HG02678 (cell line): Measurements from ENCODE around the gene AMBP.

Experiments
- ATAC-seq: cut with Tn5 transposase; IDR thresholded peaks from one replicate; pipeline ENCODE4 v1.9.1; 2021; ENCODE audit warnings: mild to moderate bottlenecking, moderate library complexity; ENCODE audit not compliant: unreplicated experiment

AMBP gene

DNA sequence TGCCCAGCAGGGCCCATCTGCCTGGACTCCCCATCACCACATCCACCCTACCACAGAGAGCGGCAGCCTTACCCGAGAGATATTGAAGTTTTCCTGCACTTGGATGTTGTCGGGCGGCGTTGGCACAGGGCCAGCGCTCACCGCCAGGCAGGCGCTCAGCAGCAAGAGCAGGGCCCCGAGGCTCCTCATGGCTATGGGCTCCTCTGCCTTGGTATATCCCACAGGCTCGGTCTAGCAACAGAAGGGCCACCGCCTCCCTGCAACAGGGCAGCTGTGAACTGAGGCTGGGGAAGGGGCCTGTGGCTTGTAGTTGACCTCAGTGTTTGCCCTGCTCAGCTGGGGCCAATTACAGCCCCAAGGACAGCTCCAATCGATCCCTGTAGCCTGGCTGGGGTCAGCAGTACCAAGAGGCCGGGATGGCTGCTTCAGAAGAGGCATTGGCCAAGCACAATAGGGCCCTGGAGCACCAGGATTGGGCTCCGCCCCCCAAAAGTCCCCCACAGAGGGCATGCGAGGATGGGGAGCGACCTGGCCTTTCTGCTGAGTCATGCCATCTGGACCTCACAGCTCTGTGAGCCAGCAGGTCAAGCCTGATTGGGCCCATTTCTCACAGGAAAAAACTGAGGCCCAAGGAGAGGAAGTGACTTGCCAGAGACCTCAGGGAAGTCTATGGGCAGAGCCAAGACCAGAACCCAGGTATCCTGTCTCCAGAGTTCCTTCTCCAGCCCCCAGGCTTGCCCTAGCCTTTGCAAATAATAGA lies at the start of gene AMBP:
Gene AMBP, minus strand, starts transcription at position 280 of the 760 bp plus-strand sequence. Its CDS starts 91 bp downstream, at position 189.
- no peak for ATAC-seq

DNA sequence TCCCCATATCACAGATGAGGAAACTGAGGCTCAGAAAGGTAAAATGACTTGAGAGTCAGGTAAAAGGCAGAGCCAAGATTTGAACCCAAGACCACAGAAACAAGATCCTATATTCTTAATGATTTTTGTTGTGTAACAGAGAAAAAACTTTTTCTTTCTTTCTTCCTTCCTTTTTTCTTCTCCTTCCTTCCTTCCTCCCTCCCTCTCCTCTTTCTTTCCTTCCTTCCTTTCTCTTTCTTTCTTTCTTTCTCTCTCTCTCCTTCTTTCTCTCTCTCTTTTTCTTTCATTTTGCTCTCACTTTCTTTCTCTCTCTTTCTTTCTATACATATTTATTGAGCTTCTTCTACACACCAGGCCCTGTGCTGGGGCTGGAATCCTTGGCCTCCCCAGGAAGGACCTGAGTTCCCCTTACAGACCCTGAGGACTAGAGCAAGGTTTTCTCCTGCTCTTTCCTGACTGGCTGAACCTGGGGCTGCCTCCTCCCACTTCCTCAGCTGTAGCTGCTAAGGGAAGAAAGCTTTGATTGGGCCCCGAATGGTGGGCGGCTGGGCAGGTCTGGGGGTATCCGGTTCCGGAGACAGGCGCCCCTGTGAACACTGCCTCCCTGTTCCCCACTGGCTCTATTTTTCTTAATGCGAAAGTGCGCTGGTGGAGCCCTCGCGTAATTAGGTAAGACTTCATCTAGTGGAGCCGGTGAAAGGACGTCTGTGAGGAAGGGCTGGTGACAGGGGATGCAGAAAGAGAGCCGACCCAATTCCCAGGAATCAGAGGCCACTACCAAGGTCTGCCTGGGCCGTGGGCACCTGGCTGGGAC lies 48.4 kb upstream of the AMBP start:
- ATAC-seq: no peak

DNA sequence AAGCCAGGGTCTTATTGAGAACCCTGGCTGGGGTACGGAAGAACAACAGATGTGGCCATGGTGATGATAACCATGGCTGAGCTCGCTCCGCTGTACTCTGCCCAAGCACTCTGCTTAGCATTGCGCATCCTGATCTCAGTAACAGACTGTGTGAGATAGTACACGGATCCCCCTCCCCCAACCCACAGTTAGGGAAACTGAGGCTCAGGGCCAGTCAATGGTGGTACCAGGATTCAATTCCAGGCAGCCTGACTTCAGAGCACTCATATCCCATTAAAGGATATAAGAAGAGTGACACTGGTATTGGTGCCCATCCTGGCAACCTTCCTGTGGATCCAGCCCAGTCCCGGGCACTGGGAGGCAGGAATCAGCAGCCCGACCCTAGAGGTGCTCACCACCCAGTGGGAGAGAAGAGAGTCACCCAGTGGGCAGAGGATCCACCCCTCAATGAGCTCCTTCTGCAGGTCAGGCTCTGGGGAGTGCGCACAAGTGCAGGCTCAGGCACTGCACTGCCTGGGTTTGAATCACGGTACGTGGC lies 47.4 kb upstream of the AMBP start:
- no peak for ATAC-seq

DNA sequence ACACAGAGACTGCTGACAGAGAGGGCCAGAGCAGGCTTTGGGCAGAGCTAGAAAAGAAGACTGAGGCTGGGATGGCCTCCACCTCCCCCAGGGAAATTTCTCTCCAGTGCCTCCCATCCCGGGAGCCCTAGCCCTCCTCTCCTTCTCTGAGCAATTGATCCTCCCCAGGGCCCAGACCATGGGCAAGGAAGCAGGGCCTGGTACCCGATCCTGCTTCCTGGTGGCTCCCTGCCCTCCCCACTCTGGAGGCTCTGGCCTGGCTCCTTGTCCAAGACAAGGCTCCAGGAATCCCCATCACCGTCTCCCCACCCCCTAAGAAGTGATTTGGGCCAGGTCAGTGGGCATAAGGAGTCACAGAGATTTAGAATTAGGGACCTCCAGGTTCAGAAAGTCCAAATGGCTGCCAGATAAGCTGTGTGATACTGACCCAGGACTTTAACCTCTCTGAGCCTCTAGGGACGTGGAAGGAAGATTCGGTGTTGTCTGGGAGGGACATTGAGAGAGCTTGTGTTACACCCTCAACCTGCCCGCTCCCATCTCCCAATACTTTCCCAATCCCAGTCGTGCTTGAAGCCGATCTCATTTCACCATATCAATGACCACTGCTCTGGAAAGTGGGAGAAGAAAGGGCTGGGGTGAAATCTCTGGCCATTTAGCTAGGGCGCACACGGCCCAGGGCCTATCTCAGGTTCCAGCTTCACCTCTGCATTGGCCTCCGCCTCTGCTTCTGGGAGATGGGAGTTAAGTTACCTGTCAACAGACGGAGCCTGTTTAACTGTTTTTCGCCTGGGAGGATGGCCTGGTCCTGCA lies 46.8 kb upstream of the AMBP start:
- ATAC-seq: no peak

DNA sequence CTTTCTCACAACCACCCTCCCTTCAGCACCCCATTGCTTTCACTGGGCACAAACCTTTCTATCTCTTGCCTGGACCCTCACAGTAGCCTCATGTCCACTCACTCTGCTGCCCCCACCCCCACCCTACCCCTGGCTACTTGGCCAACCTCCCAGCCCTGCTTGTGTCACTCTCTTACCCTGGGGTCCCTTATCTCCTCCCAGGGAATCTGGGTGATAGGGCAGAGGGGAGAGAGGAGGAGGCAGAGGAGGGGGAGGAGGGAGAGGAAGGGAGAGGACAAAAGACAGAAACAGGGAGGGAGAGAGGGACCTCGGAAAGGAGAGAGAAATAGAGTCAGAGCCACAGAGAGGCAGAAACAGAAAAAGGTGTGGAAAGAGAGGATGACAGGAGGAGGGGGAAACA lies 46.0 kb upstream of the AMBP start:
- no peak for ATAC-seq

DNA sequence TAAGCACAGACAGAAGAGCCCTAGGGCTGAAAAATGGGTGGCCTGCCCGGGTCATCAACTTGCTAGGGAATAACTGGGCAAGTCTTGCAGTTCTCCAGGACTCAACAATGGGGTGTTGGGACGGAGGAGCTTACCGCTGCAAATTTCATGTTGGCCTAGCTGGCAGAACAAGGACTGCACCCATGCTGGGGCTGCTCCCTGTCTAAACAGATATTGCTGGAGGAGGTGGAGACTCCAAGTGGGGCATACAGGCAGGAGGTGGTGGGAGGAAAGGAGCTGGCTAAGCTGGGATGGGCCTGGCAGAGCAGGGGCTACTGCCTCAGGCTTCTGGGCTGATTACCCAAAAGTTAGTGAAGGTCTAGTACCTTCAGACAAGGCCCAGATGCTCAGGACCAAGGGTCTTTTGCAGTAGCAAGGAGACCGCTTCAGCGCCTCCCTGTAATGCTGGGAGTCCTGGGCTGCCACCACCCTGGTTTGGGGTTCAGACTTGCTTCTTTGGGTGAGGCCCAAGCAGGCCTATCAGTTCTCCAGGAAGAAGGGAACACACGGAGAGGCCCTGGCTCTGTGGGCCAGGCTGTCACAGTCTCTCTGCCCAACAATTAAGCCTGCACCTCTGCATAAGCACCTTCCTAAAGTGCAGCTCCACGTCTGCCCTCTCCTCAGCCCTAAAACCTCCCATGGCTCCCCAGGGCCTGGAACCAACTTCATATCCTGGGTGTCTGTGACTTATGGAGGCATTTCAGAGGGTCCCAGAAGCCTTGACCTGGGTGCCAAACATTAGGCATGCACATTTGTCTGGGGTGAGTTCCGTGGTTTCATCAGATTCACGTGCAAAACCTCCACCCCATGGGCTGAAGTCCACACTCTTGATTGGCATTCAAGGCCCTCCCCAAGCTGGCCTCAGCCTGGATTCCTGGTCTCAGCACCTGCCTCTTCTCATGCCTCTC lies 45.2 kb upstream of the AMBP start:
- no peak for ATAC-seq

DNA sequence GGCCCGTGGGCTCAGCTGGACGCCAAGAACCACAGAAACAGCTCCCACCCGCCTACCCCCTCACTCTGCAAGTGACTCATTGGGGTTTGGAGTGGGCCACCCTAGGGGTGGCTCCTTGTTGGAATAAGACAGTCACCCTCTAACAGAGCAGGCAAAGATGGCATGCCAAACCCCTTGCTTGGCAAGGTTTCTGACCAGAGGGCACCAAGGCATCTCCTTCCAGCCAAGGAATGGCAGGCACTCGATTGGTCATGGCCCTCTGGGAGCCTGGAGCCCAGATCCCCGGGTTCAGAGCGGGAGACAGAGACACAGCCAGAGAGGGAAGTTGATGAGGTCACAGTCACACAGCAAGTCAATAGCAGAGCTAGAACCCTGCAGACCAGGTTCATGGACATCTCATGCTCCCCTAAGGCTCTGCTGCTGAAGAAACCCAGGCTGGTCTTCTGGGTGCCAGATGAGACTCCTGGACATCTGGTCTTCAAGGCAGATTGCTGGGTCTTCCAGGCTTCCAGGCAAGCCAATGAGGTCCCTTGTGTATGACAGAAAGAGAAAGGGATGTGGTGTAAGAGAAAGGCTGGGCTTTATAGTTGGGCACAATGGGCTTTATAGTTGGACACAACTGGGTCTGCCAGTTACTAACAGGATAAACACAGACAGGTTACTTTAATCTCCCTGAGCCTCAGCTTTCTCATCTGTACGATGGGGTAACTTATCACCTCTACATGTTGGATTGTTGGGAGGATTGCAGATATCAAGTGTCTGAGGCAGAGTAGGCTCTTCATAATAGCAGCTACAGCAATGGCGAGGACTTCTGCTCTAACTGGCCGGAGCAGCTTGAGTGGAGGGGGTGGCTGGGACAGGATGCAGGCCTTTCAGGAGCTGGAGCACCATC lies 44.3 kb upstream of the AMBP start:
- ATAC-seq: no peak

DNA sequence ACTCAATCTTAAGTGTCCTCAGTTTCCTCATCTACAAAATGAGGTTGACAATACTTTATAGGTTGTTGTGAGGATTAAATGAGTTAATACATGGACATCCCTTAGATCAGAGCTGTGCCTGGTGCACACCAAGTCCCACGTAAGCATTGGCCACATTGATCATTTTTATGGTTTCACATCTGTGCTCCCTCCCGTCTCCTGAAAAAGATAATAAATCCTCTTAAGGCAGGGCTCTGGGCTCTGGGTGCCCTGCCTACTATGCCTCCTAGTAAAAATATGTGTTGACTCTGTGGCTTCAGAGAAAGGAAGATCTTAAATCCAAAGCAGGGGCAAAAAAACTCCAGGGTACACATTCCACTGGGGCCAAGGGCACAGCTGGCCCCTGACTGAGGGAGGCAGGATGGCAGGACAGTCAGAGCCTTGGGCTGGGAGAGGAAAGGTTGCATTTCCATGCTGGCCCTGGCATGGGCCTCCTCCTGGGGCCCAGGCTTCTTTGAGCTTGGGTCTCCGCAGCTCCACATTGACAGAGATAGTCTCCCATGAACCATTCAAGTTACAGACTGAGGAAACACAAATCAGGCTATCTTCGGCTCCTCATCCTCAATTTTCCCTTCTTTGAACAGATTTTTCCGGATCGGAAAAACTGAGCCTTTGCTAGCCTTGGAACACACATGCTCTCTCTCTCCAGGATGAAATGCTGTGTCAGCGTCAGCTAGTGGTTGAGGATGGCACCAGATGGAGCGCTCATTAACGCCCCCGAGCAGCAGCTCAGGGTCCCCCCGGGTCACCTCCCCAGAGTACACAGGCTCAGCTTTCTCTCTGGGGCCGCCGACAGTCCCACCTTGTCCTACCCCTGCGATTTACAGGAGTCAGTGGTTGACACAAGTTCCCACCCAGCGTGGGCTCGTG lies 43.4 kb upstream of the AMBP start:
- ATAC-seq: no peak

DNA sequence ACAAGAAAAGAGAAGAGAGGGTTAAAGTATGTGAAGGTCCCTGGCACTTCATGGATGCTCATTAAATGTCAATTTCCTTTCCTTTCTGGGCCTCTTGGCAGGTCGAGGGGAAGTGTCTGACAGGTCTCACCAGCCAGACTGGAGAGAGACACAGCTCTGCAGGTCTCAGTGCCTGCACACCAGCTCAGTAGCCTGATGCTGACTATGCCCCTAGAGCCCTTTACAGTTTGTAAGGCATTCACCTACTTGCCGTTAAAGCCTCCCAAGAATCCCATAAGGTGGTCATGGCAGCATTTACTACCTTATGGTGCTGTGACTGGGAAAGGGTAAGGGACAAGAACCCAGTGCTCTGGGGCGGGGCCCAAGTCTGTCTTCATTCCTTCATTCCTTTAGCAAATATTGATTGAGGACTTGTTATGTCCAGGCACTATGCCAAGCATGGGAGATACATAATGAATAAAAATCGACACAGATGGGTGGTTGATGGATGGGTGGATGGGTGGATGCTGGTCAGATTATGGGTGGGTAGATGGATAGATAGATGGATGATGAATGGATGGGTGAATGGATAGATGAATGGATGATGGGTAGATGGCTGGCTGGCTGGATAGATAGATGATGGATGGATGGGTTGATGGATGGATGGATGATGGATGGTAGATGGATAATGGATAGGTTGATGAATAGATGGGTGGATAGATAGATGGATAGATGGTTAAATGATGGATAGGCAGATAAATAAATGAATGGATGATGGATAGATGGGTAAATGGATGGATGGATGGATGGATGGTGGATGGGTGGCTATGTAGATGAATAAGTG lies 42.3 kb upstream of the AMBP start:
- ATAC-seq: no peak

DNA sequence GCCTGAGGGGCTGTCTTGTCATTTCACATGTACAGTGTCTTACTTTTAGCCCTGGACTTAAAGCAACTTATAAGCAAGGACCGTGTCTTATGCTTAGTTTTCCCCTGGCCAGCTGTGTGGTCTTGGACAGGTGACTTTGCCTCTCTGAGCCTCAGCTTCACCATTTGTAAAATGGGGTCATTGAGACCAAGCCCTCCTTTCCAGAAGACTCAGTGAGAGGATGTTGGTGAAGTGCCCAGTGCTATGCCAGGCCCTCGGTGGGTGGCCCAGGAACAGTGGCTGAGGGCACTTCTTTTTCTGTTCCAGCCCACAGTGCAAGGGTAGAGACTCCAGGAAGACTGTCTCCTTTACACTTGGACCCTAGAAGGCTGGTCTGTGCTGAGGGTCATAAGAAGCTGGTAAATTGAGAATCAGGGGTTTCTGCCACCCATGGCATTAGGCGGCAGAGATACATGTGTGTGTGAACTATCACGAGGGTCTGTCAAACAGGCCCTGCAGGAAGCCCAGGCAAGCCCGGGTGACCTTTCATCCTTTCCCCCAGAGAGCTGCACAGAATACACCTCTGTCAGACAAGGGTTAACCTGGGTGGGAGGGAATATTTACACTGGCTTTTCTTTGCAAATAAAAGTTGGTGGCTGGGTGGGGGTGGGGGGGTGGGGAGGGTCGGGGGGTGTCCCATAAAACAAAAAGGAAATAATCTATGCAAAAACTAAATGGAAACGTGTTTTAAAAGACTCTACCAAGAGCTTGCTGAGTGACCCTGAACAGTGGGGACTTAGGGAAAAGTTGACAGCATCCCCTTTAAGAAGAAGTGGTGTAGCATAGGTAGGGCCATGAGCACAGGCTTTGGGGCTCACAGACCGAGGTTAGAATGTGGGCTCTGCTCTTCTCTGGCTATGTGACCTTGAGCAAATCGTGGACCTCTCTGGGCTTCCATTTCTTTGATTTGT lies 41.4 kb upstream of the AMBP start:
- no peak for ATAC-seq

DNA sequence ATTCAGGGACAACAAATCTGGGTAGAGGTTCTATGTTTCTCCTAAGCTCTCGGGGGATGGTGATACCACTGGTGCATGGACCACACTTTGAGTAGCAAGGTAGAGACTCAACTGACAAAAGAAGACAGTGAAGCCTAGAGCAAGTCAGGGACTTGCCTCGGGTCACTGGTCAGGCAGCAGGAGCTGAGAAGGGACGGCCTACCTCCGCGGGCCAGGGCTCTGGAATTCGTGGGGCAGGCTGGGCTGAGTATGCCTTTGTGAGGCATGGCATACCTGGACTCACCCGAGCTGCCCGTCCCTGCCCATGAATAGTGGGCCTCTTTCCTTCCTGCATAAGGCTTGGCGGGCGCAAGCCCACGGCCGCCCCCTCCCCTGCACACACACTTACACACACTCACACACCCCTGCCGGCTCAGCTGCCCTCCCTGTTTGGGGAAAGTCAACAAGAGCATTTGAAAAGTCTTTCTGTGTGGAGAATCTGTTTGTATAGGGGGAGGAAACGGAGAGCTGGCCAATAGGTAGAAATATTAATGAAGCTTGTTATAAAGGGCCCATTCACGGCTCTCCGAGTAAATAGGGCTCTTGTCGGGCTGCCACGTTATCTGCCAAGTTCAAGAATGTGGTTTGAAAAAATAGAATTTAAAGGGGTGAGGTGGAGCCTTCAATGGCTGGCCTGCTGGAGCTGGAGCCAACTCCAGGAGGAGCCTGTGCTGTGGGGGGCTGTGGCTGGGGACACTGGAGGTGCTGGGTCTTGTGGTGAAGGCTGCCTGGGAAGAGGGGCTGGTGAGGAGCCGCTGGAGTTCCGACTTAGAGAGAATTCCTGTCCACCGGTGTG lies 40.1 kb upstream of the AMBP start:
- ATAC-seq: no peak

DNA sequence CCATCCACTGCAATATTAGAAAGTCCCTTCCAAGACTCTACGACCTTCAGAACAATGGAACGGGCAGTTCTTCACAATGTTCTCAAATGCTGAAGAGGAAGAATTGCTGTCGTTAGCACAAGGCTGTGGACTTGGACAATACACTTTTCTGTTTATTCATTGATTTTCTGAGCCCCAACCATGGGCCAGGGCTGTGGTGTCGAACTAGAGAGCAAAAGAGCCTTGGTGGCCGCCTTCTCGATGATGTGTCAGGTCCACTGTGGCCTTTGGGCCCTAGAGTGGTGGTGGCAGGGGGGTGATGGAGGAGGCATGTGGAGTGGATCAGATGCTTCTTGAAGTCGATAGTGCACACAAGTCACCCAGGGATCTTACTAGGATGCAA lies 39.5 kb upstream of the AMBP start:
- no peak for ATAC-seq

DNA sequence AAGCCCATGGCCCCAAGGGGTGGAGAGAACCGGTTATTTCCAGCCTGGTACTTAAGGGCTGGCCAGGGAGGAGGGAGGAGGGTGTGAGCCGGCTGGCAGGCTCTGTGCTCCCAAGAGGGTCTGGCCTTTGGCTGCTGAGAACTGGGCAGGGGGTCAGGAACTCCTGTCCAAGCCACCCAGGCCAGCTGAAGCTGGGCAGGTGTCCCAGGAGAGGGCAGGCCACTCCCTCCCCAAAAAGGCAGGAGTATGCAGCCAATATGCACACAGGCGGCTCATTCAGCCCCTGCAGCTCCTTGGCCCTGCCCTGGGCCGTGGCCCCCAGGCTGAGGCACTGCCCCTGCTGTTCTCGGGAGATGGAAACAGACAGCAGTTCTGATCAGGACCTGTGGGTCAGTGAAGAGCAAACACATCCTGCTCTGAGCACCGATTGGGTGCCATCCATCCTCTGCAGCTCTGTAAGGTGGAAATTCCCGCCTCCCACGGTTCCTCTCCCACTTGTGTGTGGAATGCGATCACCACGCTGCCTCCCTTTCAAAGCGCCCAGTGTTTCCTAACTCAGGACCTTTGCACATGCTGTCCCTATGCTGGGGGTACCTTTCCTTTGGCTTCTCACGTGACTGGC lies 38.1 kb upstream of the AMBP start:
- ATAC-seq: no peak

DNA sequence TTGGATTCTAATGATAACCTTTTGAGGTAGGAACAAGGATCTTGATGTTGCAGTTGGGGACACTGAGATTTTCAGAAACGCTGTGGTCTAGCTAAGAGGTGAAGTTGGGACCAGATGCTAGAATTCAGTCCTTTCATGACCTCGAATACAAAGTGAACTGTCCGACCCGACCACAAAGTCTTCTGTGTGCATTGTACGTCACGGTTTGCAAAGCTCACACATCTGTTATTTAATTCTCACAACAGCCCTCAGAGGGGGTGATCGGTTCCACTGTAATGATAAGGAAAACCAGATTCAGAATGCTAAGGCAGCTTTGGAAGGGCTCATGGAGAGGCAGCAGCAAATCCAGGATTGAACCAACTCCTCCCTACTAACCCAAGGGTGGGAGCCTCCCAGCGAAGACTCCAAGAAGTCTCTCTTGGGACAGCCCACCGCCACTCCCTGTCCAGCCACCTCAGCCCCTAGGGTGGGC lies 37.6 kb upstream of the AMBP start:
- ATAC-seq: no peak

DNA sequence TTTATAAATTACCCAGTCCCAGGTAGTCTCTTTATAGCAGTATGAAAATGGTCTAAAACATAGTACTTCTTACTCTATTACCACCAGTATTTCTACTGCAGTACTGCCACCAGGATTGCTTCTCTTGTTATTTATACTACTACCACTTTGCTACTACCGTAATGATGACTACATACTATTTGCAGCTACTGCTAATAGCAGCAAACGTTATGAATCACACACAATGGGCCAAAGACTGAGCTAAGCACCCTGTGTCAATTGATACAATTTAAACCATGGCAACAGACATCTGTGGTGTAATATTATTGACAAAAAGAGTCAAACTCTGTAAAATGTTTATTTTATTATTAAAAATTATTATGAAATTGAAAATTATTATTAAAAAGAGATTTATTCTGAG lies 36.3 kb upstream of the AMBP start:
- no peak for ATAC-seq
